Tibial nerve (tissue), 3 donors: ENCODE results near the gene KCNH1.

Experiments used
- POLR2A ChIP-seq, 2 donors: fragments of 450-650 bp; IDR thresholded peaks; one replicate each; pipeline ENCODE4 v1.6.1; 2017; ENCODE audit warnings: antibody characterized with exemption in 2 of 2, mild to moderate bottlenecking in 2 of 2, moderate library complexity in 2 of 2
- TF ChIP-seq, protein P1 (sequence below), 5 experiments: fragments of 200-600 bp in 3 of 5; fragments of 450-650 bp in 2 of 5; sonication (generic) in 3 of 5; IDR thresholded peaks; one replicate each; pipeline ENCODE4 v1.5.1; 2016 to 2019; ENCODE audit warnings: antibody characterized with exemption in 5 of 5, mild to moderate bottlenecking in 3 of 5, moderate library complexity in 2 of 5

DNA sequence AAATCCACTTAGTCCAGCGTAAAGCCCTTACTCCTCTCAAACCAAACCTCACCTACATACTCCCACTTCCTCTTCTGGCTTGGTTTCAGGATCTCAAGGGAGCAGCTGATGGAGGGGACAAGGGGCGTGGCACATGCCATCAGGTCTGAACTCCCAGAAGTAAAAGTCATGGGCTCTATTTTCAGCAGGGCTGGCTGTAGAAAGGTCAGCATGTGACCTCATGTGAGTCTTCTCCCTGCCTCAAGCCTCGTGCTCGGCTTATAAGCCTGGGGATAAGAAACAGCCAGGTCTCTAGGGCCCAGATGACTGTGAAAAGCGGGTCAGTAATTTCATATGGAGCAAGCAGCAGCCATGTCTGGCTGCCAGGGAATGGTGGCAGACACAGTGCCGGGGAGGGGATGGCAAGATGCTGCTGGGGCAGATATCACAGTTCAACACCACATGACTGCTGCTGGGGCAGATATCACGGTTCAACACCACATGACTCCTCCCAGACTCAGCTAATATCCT is 227.9 kb downstream of the KCNH1 start:
- TF ChIP-seq, protein P1, sequence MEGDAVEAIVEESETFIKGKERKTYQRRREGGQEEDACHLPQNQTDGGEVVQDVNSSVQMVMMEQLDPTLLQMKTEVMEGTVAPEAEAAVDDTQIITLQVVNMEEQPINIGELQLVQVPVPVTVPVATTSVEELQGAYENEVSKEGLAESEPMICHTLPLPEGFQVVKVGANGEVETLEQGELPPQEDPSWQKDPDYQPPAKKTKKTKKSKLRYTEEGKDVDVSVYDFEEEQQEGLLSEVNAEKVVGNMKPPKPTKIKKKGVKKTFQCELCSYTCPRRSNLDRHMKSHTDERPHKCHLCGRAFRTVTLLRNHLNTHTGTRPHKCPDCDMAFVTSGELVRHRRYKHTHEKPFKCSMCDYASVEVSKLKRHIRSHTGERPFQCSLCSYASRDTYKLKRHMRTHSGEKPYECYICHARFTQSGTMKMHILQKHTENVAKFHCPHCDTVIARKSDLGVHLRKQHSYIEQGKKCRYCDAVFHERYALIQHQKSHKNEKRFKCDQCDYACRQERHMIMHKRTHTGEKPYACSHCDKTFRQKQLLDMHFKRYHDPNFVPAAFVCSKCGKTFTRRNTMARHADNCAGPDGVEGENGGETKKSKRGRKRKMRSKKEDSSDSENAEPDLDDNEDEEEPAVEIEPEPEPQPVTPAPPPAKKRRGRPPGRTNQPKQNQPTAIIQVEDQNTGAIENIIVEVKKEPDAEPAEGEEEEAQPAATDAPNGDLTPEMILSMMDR (IDR thresholded peaks at IDR 0.05): no peak
- TF ChIP-seq POLR2A (IDR thresholded peaks at IDR 0.05): no peak
